ENCODE measurements around the gene KCNH1. TPM values are rescaled to one million over a fixed set of nuclear protein-coding genes. Genes with fewer than 3 reads are reported as not detected.

KCNH1 gene
- total and polyA plus RNA-seq, 4 donors, result not detected

- Histone ChIP-seq H3K4me3 (ENCODE audit: low read depth in 1 of 3, low read length in 3 of 3) (no peak overlapping the region), H3K27me3 (ENCODE audit: control insufficient read depth in 4 of 4, insufficient read depth in 4 of 4, low read length in 3 of 4) (no peaks in the 10 kb centered on the region), H3K9me3 (ENCODE audit: control insufficient read depth in 4 of 4, low read length in 3 of 4) (no peaks in the 10 kb centered on the region), H3K4me1 (ENCODE audit: control insufficient read depth in 4 of 4, insufficient read depth in 4 of 4, low read length in 3 of 4) (no peaks in the 10 kb centered on the region), H3K9ac (ENCODE audit: low read depth in 1 of 2, low read length in 2 of 2) (no peak overlapping the region), H3K36me3 (ENCODE audit: control insufficient read depth in 4 of 4, insufficient read depth in 3 of 4, low read depth in 1 of 4, low read length in 3 of 4) (no peaks in the 10 kb centered on the region), H3K27ac (ENCODE audit: low read depth in 1 of 2, low read length in 2 of 2) (no peak overlapping the region)
- no peak for DNase-seq (ENCODE audit: low spot score)
- 60% methylated on average over 3 of the region's 3 CpGs for WGBS
- TF ChIP-seq NR2F2 (IDR thresholded peaks at IDR 0.05) (no peak), REST (IDR thresholded peaks at IDR 0.05) (no peak), RAD21 (IDR thresholded peaks at IDR 0.05) (no peak)
These were observed 341.5 kb downstream of the KCNH1 start for GRCh38 chr1:210792250-210793102.

GRCh38 chr1:210790196-210790595 is 343.8 kb downstream of the KCNH1 start:
- H3K27me3 ChIP-seq (ENCODE audit: control insufficient read depth in 4 of 4, insufficient read depth in 4 of 4, low read length in 3 of 4), result no peaks in the 10 kb centered on the region
- no peak for DNase-seq (ENCODE audit: low spot score)
- no peak for TF ChIP-seq RAD21 (IDR thresholded peaks at IDR 0.05)
- TF ChIP-seq FOXA1 (IDR thresholded peaks at IDR 0.05), result no peak
- TF ChIP-seq ZBTB33 (IDR thresholded peaks at IDR 0.05), result no peak
- no peak for TF ChIP-seq ATF3 (IDR thresholded peaks at IDR 0.05)
- TF ChIP-seq REST (IDR thresholded peaks at IDR 0.05), result no peak
- TF ChIP-seq YY1 (IDR thresholded peaks at IDR 0.05), result no peak
- no peak for TF ChIP-seq EGR1 (IDR thresholded peaks at IDR 0.05; ENCODE audit: low read depth in 2 of 2)
- no peak for TF ChIP-seq HNF4A (conservative IDR thresholded peaks at IDR 0.05)
- no peak for TF ChIP-seq TAF1 (conservative IDR thresholded peaks at IDR 0.05)
- 62% methylated on average over 2 of the region's 2 CpGs for whole genome bisulfite sequencing
- H3K36me3 ChIP-seq (ENCODE audit: control insufficient read depth in 4 of 4, insufficient read depth in 3 of 4, low read depth in 1 of 4, low read length in 3 of 4), result no peaks in the 10 kb centered on the region
- no peaks in the 10 kb centered on the region for H3K4me1 ChIP-seq (ENCODE audit: control insufficient read depth in 4 of 4, insufficient read depth in 4 of 4, low read length in 3 of 4)
- no peak overlapping the region for H3K27ac ChIP-seq (ENCODE audit: low read depth in 1 of 2, low read length in 2 of 2)
- H3K4me3 ChIP-seq (ENCODE audit: low read depth in 1 of 3, low read length in 3 of 3), result no peak overlapping the region
- H3K9me3 ChIP-seq (ENCODE audit: control insufficient read depth in 4 of 4, low read length in 3 of 4), result no peaks in the 10 kb centered on the region
- H3K9ac ChIP-seq (ENCODE audit: low read depth in 1 of 2, low read length in 2 of 2), result no peak overlapping the region
